Bronchial epithelial cell (primary cell): ENCODE results near the gene HDAC9. TPM values are rescaled to one million over a fixed set of nuclear protein-coding genes. Genes with fewer than 3 reads are reported as not detected.

Experiments used
- DNase-seq: peaks from one replicate; pipeline ENCODE4 v3.0.0-alpha.2; 2010; ENCODE audit warnings: low read depth
- FAIRE-seq: peaks from 2 replicates; lab custom pipeline; 2011; peaks lifted over from hg19 to GRCh38; lab: Jason Lieb, UNC
- H3K27me3 ChIP-seq: 2 replicates; pipeline ENCODE4 v1.5.1; 2011; ENCODE audit warnings: low read length; ENCODE audit not compliant: control insufficient read depth, insufficient read depth
- H3K36me3 ChIP-seq: 2 replicates; pipeline ENCODE4 v1.5.1; 2011; ENCODE audit warnings: low read length; ENCODE audit not compliant: control insufficient read depth, insufficient read depth
- H3K4me3 ChIP-seq: 2 replicates; pipeline ENCODE4 v1.5.1; 2011; ENCODE audit warnings: mild to moderate bottlenecking, low read depth, low read length, control low read depth
- CTCF ChIP-seq: IDR thresholded peaks from 2 replicates; pipeline ENCODE4 v1.5.1; 2011; ENCODE audit warnings: mild to moderate bottlenecking, moderate library complexity, low read length, control low read depth, inconsistent platforms; ENCODE audit not compliant: insufficient read depth, severe bottlenecking
- total RNA-seq: library from RNA; depleted of rRNA; stranded (reverse); fragments of >200 nt; gene quantifications from 2 replicates; pipeline ENCODE4 v1.2.1, GENCODE V29; 2014

The HDAC9 gene
- total RNA-seq, 1 donor from 2014 or later, result 12.1 TPM

GRCh38 chr7:18541871-18542212 lies 46.3 kb downstream of the HDAC9 start:
- H3K4me3 ChIP-seq, result no peak overlapping the region
- TF ChIP-seq CTCF, result no peak
- DNase-seq, result no peak
- FAIRE-seq, result no peak
- H3K27me3 ChIP-seq, result no peaks in the 10 kb centered on the region
- no peaks in the 10 kb centered on the region for H3K36me3 ChIP-seq

- H3K4me3 ChIP-seq, result no peak overlapping the region
- H3K36me3 ChIP-seq, result no peaks in the 10 kb centered on the region
- DNase-seq (no peak), FAIRE-seq (no peak)
- no peaks in the 10 kb centered on the region for H3K27me3 ChIP-seq
- no peak for TF ChIP-seq CTCF
Observed at GRCh38 chr7:18546576-18546975, 51.0 kb downstream of the HDAC9 start.

- FAIRE-seq, result no peak
Observed at GRCh38 chr7:18547509-18548187, 52.1 kb downstream of the HDAC9 start.

GRCh38 chr7:18548534-18548933 lies 53.0 kb downstream of the HDAC9 start:
- no peak for TF ChIP-seq CTCF
- H3K36me3 ChIP-seq, result no peaks in the 10 kb centered on the region
- DNase-seq, result no peak
- H3K4me3 ChIP-seq, result no peak overlapping the region
- FAIRE-seq, result no peak
- no peaks in the 10 kb centered on the region for H3K27me3 ChIP-seq

More at GRCh38 chr7:18547509-18548187, 52.1 kb downstream of the HDAC9 start:
- no peak for TF ChIP-seq CTCF
- H3K36me3 ChIP-seq, result no peaks in the 10 kb centered on the region
- DNase-seq, result no peak
- H3K4me3 ChIP-seq, result no peak overlapping the region
- H3K27me3 ChIP-seq, result no peaks in the 10 kb centered on the region

GRCh38 chr7:18550574-18550973 lies 55.0 kb downstream of the HDAC9 start:
- no peak for FAIRE-seq
- H3K27me3 ChIP-seq, result no peaks in the 10 kb centered on the region
- no peak for DNase-seq
- no peak for TF ChIP-seq CTCF
- H3K4me3 ChIP-seq, result no peak overlapping the region
- no peaks in the 10 kb centered on the region for H3K36me3 ChIP-seq
